Astrocyte (in vitro differentiated cells and primary cell): Measurements from ENCODE around the gene CCDC85B.

Experiments
- CTCF ChIP-seq: IDR thresholded peaks from 2 replicates; pipeline ENCODE4 v1.5.1; 2011; ENCODE audit warnings: low read depth, mild to moderate bottlenecking, inconsistent platforms, low read length, moderate library complexity; ENCODE audit not compliant: insufficient read depth
- EZH2 ChIP-seq: IDR thresholded peaks from 2 replicates; pipeline ENCODE4 v1.6.1; 2012; ENCODE audit warnings: mild to moderate bottlenecking, low read length, inconsistent platforms; ENCODE audit not compliant: insufficient read depth

DNA sequence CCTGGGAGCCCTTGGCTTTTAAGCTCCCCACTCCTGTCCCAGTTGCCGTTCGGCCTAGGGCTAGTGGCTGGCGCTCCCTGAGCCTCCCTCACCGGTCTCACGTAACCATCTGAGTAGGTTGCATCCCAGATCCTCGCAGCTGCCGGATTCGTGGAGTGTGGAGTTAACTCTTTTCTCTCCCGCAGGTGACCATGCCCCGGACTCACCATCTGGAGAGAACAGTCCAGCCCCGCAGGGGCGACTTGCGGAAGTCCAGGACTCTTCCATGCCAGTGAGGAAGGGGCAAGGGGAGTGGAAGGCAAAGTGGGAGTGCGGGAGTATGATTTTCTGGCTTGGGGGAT lies 29.3 kb upstream of the CCDC85B start:
- TF ChIP-seq CTCF (no peak), EZH2 (no peak)
